Pulmonary artery endothelial cell (primary cell): ENCODE results near the gene ABCC4. TPM values are rescaled to one million over a fixed set of nuclear protein-coding genes. Genes with fewer than 3 reads are reported as not detected.
A peak's percentile ranks its signal among the peaks of the same experiment; 100 is the strongest.
"Not testable (repeated sequence)": the region's sequence is repeated elsewhere in the genome, so short reads cannot be mapped to it uniquely, and the experiment has no call there.

Experiments
- DNase-seq: peaks from one replicate; pipeline ENCODE4 v3.0.0-alpha.2; 2011; ENCODE audit warnings: low read depth, low spot score
- total RNA-seq: library from RNA; depleted of rRNA; stranded (reverse); fragments of >200 nt; gene quantifications from 2 replicates; pipeline ENCODE4 v1.2.3, GENCODE V29; 2014

The ABCC4 gene
- total RNA-seq, 1 donor from 2014 or later, result 32.4 TPM

DNA sequence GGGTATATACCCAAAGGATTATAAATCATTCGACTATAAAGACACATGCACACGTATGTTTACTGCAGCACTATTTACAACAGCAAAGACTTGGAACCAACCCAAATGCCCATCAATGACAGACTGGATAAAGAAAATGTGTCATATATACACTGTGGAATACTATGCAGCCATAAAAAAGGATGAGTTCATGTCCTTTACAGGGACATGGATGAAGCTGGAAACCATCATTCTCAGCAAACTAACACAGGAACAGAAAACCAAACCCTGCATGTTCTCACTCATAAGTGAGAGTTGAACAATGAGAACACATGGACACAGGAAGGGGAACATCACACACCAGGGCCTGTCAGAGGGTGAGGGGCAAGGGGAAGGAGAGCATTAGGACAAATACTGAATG lies 102.6 kb downstream of the ABCC4 start:
- DNase-seq, result not testable (repeated sequence)

DNA sequence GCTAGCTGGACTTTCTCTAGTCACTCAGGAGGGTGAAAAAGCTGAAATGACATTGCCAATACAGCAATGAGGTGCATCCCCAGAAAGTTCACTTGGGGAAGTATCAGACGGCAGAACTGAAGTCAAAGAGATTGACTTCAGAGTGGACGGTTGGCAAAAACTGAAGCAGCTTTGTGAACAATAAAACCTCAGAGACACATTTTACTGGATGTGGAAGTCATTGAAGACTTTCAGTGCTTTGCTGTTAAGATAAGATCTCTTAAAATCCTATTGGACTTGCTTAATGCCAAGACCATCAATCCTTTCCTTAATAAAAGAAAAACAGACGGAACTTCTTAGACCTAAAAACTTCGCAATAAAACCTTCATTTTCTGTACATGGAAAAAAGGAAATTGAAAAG lies 103.7 kb downstream of the ABCC4 start:
- no peak for DNase-seq

DNA sequence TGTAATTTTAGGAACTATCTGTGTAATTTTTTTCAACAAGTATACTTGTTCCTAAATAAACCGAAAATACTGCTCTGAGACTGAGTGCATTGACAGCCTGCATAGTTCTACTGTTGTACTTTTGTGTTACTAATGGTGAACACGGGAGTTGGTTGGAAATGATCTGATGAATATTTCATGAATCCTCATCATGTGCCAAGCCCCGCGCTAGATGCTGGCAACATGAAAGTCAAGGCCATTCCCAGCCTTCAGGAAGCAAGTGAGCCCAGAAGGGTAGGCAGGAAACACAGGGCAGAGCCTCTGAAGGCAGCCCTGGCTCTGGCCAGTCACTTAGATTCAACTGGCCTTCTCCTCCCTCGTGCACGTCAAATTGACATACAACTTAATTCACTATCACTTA lies 106.1 kb downstream of the ABCC4 start:
- DNase-seq, result no peak

DNA sequence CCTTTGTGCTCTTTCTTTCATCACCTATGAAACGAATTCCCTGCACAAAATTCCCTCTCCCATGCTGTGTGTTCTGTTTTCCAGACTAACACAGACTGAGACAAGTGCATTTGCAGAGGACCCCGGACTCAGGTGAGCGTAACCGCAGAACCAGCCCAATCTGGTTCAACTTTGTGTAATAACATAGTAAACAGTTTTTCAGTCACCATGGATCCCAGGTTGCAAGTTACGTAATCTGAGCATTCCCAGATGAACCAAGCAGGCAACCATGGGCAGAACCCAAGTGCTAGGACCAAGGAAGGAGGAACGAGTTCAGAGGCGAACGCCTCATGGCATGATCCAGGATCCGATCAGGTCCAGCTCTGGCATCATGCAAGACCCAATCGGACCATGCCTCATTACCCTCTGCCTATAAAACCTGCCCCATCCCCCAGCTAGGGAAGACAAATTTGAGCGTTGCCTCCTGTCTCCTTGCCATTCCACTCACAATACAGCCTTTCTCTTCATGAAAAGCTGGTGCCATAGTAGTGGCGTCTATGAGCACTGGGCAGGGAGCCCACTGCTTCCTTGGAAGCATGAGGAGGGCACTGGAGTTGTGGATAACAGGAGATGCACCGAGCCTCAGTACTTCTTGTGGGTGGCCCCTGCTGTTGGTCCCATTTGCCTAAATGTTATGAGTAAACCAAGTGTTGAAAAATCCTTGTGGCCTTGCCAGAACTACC lies 107.6 kb downstream of the ABCC4 start:
- no peak for DNase-seq

DNA sequence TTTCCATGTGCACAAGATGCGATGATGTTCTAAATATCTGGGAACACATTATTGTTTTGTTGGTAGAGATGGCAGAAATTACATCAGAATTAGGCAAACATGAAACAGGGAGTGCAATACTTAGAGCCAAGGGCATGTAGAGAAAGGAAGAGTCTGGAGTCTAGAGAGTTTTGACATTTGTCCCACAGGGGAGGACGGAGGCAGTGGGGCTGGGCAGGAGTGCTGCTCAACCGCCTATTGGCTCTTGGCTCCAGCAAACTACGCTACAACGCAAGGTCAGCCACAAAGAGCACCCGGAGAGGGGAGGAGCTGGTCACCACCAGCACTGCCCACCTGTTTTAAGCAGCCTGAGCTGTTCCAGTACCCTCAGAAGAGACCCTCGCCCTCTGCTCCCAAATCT lies 108.3 kb downstream of the ABCC4 start:
- no peak for DNase-seq

DNA sequence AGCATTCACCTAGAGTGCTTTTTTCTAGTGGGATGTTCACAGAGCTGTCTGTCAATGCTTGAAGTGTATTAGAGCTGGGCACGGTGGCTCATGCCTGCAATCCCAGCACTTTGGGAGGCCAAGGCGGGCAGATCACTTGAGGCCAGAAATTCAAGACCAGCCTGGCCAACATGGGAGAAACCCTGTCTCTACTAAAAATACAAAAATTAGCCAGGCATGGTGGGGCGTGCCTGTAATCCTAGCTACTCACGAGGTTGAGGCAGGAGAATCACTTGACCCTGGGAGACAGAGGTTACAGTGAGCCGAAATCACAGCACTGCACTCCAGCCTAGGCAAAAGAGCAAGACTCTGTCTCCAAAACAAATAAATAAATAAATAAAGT lies 108.7 kb downstream of the ABCC4 start:
- not testable (repeated sequence) for DNase-seq

DNA sequence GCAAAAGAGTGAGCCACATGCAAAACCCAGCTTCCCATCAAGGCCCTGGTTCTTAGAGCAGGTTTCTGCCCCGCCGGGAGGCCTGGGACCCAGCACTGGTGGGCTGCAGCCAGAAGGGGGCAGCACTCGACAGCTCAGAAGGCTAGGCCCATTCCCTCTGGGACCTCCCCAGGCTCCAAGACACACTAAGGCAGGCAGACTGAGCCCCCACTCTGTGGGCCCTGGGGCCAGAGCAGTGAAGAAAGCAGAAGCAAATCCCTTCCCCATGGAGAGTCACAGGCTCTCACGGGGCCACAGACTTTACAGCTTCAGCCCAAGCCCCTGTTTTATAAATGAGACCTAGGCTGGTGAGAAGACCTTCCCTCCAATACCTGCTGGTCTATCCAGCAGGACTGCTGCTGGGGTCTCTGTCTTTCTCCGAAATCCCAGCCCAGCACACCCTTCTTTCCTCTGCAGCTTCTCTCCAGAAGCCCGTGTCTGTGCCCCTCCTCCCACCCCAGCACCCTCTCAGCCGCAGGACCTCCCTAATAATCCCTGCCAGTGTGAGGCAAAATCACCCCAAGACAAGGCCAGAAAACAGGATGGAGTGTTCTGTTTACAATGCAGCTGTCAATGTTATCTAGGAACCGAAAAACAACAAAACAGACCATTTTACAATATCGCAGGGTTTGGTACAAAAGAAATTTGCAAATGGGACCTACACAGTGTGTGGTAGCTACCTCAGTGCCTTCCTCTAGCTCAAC lies 109.3 kb downstream of the ABCC4 start:
- peak; percentile 41 for DNase-seq

DNA sequence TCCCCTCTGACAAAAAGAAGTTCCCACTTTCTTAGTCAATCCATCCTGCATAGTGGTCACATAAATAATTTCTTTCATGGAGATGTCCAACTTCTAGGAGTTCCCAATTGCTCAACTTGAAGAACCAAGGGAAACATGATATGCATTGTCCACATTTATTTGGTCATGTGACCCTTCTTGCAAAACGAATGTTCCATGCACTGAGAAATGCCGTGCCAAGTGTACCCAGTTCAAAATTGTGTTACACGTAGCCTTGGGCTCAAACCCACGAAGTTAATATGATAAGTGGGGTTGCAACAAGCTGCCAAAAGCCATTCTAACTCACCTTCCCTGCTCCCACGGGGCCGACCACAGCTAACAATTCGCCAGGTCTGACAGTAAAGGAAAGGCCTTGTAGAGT lies 113.1 kb downstream of the ABCC4 start:
- DNase-seq, result no peak

GRCh38 chr13:95185851-95186250 lies 115.4 kb downstream of the ABCC4 start:
- DNase-seq, result no peak

DNA sequence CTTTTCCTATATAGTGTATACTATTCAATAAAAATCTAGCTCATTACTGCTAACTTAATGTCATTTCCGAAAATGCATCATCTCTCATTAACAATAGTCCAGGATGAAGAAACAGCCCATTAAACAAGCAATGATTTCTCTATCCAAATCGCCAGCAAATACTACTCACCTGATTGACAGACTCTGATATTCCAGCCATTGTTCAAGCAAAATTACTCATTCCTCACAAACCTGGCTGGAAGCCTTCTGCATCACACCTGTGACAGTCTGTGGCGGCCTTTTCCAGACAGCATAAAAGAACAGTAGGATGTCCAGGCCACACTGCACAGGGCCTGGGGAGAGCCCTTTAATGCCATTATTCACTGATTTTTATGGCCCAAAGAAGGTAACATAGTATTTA lies 115.9 kb downstream of the ABCC4 start:
- no peak for DNase-seq

GRCh38 chr13:95184317-95184716 lies 116.9 kb downstream of the ABCC4 start:
- DNase-seq, result no peak

DNA sequence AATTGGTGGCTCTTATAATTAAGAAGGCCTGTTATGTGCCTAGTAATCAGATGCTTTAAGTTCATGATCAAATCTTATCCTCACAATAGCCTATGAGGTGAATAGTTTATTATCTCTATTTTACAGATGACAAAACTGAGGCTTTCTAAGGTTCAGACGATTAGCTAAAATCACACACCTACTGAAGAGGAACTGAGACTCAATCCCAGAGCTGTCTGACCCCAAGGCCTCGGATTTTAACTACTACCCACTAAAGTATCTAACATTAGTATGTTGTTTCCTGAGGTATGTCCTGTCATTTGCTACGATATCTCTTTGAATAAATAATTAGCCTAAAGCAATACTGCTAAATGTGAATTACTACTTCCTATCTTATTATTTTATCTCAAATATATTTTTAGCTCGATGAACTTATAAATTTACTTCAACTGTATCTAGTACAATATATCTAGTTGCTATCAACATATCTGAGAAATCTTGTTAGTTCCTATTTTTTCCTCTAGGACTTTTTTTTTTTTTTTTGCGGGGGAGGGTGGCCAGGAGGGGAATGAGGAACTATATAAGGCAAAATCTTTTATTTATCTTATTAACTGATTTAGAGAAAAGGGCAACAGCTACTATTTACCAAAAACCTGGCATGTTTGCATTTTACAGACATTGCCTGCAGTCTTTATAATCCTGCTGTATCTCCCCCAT lies 118.5 kb downstream of the ABCC4 start:
- no peak for DNase-seq

DNA sequence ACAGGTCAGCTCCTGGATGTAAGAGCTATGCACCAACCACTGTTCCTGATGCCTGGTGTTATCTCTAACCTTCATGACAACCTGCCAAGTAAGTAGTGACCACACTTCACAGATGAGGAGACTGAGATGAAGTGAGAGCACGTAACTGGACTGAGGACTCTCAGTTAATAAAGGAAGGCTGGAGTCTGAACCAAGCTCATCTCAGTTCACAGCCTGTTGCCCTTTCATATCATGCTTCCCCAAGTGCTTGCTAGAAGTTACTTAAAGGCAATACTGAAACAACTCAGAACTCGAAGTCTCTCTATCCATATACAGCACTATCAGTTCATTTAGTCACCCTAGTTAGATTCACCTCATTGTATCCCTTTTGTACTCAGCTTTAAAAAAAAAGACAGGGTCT lies 119.7 kb downstream of the ABCC4 start:
- no peak for DNase-seq

- DNase-seq, result no peak
Measured at GRCh38 chr13:95180513-95181245, 120.6 kb downstream of the ABCC4 start.

DNA sequence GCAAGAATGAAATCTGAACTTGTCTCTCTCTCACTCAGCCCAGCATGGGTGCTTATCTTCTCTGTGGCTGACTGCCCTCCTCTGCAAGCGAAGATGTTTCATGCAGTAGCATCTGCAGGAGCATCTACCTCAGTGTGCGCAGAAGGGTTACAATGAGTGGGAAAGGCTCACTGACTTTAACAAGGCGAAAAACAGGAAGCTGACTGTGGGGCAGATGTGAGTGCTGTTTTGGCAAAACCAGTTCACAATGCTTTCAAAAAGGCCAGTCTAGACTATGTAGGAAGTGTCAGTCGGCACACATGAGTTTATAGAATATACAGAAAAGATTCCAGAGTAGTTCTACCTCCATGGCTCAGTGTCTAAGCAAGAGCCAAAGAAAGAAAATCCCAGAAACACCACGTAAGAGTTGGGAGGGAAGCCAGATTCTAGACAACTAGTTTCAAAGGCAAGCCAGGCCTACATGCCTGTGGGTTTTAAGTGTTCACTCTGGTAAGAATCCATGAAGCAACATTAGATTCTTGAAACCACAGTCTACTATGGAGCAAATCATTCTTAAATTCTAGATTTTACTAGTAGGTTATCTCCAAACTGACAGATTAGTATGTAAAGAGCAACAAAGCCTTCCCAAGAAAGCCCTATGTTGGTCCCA lies 124.5 kb downstream of the ABCC4 start:
- peak; percentile 33 for DNase-seq

GRCh38 chr13:95174517-95174916 lies 126.7 kb downstream of the ABCC4 start:
- DNase-seq, result no peak

GRCh38 chr13:95168191-95168590 lies 133.1 kb downstream of the ABCC4 start:
- DNase-seq, result no peak

GRCh38 chr13:95167003-95167402 lies 134.2 kb downstream of the ABCC4 start:
- not testable (repeated sequence) for DNase-seq

GRCh38 chr13:95164830-95165229 lies 136.4 kb downstream of the ABCC4 start:
- DNase-seq, result no peak

DNA sequence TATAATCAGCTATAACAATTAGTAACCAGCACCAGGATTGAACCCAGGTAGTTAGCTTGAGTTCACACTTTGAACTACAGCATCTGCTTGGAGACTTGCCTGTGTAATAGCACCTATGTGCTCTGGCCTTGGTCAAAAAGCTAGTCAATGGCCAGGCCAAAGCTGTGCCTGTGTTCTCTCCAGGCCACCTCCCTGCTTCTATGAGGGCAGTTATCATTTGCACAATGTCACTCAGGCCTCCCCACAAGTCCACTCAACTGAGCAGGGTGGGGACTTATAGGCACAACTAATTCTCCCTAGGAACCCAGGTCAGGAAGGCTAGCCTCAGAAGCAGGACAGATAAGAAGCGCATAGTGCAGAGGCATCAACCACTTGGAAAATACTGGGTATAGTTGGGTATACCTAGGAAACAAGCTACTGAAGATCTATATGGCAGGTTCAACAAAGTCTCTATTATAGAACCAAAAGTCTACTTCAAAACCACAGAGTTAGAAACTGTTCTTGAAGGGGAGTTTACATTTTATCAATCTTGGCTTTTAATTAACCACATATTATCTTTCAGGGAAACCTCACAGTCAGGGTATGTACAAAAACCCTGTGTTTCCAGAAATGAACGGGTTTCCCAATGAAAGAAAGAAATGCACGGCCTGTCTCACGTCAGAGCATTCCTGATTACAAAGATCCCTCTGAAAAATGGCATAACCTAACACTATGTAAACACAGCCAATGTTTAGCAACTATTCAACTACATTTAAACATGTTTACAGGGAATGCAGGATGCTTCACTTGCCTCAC lies 140.9 kb downstream of the ABCC4 start:
- DNase-seq, result no peak
